Measurements from ENCODE around the gene RNF7.

The RNF7 gene

DNA sequence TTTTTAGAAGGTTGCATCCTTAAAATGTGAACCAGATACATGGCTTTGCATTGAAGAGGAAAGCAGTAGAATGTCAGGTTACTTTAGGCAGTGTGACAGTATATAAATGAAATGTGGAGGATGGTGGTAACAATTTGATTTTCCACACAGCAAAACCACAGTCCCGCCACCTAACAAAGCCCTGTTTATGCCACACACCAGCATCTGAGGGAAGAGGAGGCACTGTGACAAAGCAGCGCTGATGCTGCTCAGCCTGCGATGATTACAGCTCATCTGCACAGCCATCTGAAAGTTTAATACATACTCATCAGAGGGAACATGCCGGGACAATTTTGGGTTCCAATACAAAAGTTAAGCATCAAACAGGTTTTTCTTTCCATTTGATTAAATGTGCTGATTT, 8.9 kb downstream of the RNF7 start:
- TF ChIP-seq NFIC (IDR thresholded peaks at IDR 0.05) (no peak), CEBPB (IDR thresholded peaks at IDR 0.05) (no peak)
- TF ChIP-seq, protein P1, sequence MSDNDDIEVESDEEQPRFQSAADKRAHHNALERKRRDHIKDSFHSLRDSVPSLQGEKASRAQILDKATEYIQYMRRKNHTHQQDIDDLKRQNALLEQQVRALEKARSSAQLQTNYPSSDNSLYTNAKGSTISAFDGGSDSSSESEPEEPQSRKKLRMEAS (IDR thresholded peaks at IDR 0.05): no peak

DNA sequence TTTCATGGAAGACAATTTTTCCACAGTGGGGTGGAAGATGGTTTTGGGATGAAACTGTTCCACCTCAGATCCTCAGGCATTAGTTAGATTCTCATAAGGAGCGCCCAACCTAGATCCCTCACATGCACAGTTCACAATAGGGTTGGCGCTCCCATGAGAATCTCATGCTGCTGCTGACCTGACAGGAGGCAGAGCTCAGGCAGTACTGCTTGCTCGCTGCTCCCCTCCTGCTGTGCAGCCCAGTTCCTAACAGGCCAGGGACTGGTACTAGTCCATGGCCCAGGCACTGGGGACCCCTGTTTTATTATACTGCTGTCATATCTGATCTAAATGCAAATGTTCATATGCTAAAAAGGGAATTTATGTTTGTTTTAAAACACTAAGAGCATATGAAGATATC, 15.3 kb downstream of the RNF7 start:
- no peak for TF ChIP-seq EP300 (IDR thresholded peaks at IDR 0.05; ENCODE audit: borderline replicate concordance)
- no peak for TF ChIP-seq EGR1 (IDR thresholded peaks at IDR 0.05)
- no peak for TF ChIP-seq NFIC (IDR thresholded peaks at IDR 0.05)
- TF ChIP-seq, protein P2, sequence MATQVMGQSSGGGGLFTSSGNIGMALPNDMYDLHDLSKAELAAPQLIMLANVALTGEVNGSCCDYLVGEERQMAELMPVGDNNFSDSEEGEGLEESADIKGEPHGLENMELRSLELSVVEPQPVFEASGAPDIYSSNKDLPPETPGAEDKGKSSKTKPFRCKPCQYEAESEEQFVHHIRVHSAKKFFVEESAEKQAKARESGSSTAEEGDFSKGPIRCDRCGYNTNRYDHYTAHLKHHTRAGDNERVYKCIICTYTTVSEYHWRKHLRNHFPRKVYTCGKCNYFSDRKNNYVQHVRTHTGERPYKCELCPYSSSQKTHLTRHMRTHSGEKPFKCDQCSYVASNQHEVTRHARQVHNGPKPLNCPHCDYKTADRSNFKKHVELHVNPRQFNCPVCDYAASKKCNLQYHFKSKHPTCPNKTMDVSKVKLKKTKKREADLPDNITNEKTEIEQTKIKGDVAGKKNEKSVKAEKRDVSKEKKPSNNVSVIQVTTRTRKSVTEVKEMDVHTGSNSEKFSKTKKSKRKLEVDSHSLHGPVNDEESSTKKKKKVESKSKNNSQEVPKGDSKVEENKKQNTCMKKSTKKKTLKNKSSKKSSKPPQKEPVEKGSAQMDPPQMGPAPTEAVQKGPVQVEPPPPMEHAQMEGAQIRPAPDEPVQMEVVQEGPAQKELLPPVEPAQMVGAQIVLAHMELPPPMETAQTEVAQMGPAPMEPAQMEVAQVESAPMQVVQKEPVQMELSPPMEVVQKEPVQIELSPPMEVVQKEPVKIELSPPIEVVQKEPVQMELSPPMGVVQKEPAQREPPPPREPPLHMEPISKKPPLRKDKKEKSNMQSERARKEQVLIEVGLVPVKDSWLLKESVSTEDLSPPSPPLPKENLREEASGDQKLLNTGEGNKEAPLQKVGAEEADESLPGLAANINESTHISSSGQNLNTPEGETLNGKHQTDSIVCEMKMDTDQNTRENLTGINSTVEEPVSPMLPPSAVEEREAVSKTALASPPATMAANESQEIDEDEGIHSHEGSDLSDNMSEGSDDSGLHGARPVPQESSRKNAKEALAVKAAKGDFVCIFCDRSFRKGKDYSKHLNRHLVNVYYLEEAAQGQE (IDR thresholded peaks at IDR 0.05; ENCODE audit: low read depth): no peak
- TF ChIP-seq, protein P1 (IDR thresholded peaks at IDR 0.05): no peak
- no peak for TF ChIP-seq TCF12 (IDR thresholded peaks at IDR 0.05; ENCODE audit: low read depth)
- TF ChIP-seq RAD21 (IDR thresholded peaks at IDR 0.05; ENCODE audit: low read depth): no peak
- no peak for TF ChIP-seq YY1 (IDR thresholded peaks at IDR 0.05; ENCODE audit: low read depth)
- TF ChIP-seq, protein P3, sequence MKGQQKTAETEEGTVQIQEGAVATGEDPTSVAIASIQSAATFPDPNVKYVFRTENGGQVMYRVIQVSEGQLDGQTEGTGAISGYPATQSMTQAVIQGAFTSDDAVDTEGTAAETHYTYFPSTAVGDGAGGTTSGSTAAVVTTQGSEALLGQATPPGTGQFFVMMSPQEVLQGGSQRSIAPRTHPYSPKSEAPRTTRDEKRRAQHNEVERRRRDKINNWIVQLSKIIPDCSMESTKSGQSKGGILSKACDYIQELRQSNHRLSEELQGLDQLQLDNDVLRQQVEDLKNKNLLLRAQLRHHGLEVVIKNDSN (IDR thresholded peaks at IDR 0.05): no peak
- no peak for TF ChIP-seq FOXM1 (IDR thresholded peaks at IDR 0.05; ENCODE audit: borderline replicate concordance, low read depth)
- no peak for TF ChIP-seq ZBTB7A (IDR thresholded peaks at IDR 0.05; ENCODE audit: low read depth)
- no peak for TF ChIP-seq TEAD4 (IDR thresholded peaks at IDR 0.05)
- no peak for TF ChIP-seq CEBPB (IDR thresholded peaks at IDR 0.05)
- no peak for TF ChIP-seq CREB1 (IDR thresholded peaks at IDR 0.05; ENCODE audit: low read depth)
- no peak for TF ChIP-seq TAF1 (IDR thresholded peaks at IDR 0.05; ENCODE audit: low read depth)

DNA sequence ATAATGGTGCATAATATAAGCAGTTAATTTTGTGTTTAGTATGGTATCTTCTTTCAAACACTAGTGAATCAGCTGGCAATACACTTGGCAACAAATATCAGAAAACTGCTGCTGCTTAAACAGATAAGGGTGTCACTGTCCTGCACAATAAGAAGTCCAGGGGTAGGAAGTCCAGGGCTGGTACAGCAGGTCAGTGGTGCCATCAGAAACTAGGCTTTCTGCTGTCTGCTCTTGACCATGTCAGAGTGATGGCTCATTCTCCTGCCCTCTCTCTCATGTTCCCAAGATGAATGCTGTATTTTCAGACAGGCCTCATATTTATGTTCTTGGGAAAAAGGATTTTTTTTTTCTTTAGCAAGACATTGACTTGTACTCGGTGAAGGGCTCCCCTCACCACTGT, 15.9 kb downstream of the RNF7 start:
- TF ChIP-seq ZBTB7A (IDR thresholded peaks at IDR 0.05; ENCODE audit: low read depth) (no peak), FOXM1 (IDR thresholded peaks at IDR 0.05; ENCODE audit: borderline replicate concordance, low read depth) (no peak), EP300 (IDR thresholded peaks at IDR 0.05; ENCODE audit: borderline replicate concordance) (no peak), TEAD4 (IDR thresholded peaks at IDR 0.05) (no peak), NFIC (IDR thresholded peaks at IDR 0.05) (no peak), TCF12 (IDR thresholded peaks at IDR 0.05; ENCODE audit: low read depth) (no peak), YY1 (IDR thresholded peaks at IDR 0.05; ENCODE audit: low read depth) (no peak), RAD21 (IDR thresholded peaks at IDR 0.05; ENCODE audit: low read depth) (no peak), TAF1 (IDR thresholded peaks at IDR 0.05; ENCODE audit: low read depth) (no peak), CREB1 (IDR thresholded peaks at IDR 0.05; ENCODE audit: low read depth) (no peak), CEBPB (IDR thresholded peaks at IDR 0.05) (no peak), EGR1 (IDR thresholded peaks at IDR 0.05) (no peak)
- TF ChIP-seq, protein P1 (IDR thresholded peaks at IDR 0.05): no peak
- TF ChIP-seq, protein P3 (IDR thresholded peaks at IDR 0.05): no peak
- TF ChIP-seq, protein P2 (IDR thresholded peaks at IDR 0.05; ENCODE audit: low read depth): no peak

DNA sequence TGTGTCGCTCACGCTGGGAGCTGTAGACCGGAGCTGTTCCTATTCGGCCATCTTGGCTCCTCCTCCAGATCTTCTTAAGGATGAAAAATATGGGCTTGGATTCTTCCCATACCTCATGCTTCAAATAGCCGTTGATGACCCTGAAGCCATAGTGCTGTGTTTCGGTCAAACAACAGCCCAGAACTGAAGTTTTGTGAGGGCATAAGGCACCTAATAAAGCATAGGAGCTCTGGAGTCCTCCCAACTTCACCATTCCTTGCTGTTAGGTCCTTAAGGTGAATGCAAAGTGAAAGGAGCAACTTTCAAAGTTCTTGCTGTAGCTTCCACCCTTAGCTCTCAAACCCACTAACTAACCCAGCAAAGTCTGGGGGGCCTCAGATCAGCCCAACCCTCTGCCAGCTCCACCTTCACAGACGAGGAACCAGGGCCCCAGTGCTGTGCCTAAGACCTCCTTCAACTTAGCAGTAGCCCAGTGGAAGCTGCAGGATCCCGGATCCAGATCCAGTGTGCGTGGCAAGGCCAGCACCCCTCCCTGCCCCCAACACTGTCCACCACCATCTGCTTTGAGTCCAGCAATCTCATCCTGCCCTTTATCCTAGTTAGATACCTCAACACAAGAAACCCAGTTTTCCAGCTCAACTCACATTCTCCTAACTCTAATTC, 25.1 kb downstream of the RNF7 start, which contains the start of gene GRK7:
Gene GRK7 (plus strand): TSS at position 321 of the 663 bp plus-strand sequence. CDS start 14,877 bp downstream, outside the sequence.
- TF ChIP-seq, protein P2 (IDR thresholded peaks at IDR 0.05; ENCODE audit: low read depth): no peak
- no peak for TF ChIP-seq EGR1 (IDR thresholded peaks at IDR 0.05)
- TF ChIP-seq TAF1 (IDR thresholded peaks at IDR 0.05; ENCODE audit: low read depth): no peak
